GM23338 (cell line): ENCODE data around the gene TMUB2. TPM values are rescaled to one million over a fixed set of nuclear protein-coding genes. Genes with fewer than 3 reads are reported as not detected.

ENCODE experiments used
- ATAC-seq: fragments of 200-7000 bp; cut with Tn5 transposase; 3 replicates; pipeline ENCODE4 v1.9.1; 2020
- DNase-seq: peaks from one replicate; pipeline ENCODE4 v3.0.0-alpha.2; 2015; ENCODE audit warnings: low spot score
- H2AFZ ChIP-seq: fragments of 200-600 bp; sonication (generic); 2 replicates; pipeline ENCODE4 v1.8.0; 2016; ENCODE audit warnings: antibody characterized with exemption, mild to moderate bottlenecking, moderate library complexity
- H3F3A ChIP-seq: fragments of 200-600 bp; sonication (generic); replicated peaks from 2 replicates; pipeline ENCODE4 v1.8.0; 2017; ENCODE audit warnings: antibody characterized with exemption, mixed run types, low read depth
- H3K27ac ChIP-seq: fragments of 200-600 bp; sonication (generic); 2 replicates; pipeline ENCODE4 v1.6.1; 2016; ENCODE audit warnings: low read depth
- H3K27me3 ChIP-seq: fragments of 200-600 bp; sonication (generic); 2 replicates; pipeline ENCODE4 v1.8.0; 2016; ENCODE audit warnings: mild to moderate bottlenecking, mixed run types, moderate library complexity; ENCODE audit not compliant: insufficient read depth
- H3K36me3 ChIP-seq: fragments of 200-600 bp; sonication (generic); 2 replicates; pipeline ENCODE4 v1.8.0; 2016; ENCODE audit warnings: mild to moderate bottlenecking; ENCODE audit not compliant: insufficient read depth
- H3K4me1 ChIP-seq: fragments of 200-600 bp; sonication (generic); 2 replicates; pipeline ENCODE4 v1.8.0; 2016; ENCODE audit warnings: mild to moderate bottlenecking, moderate library complexity; ENCODE audit not compliant: insufficient read depth
- H3K4me2 ChIP-seq: fragments of 200-600 bp; sonication (generic); 2 replicates; pipeline ENCODE4 v1.7.1; 2017; ENCODE audit warnings: mixed run types
- H3K4me3 ChIP-seq: fragments of 200-600 bp; sonication (generic); 2 replicates; pipeline ENCODE4 v1.6.1; 2016; ENCODE audit warnings: mixed run types
- H3K79me2 ChIP-seq: fragments of 200-600 bp; sonication (generic); replicated peaks from 2 replicates; pipeline ENCODE4 v1.8.0; 2017; ENCODE audit warnings: mild to moderate bottlenecking; ENCODE audit not compliant: insufficient read depth
- H3K9me2 ChIP-seq: fragments of 200-600 bp; sonication (generic); 2 replicates; pipeline ENCODE4 v1.8.0; 2017; ENCODE audit not compliant: insufficient read depth
- H4K20me1 ChIP-seq: fragments of 200-600 bp; sonication (generic); replicated peaks from 2 replicates; pipeline ENCODE4 v1.8.0; 2017; ENCODE audit warnings: mild to moderate bottlenecking; ENCODE audit not compliant: insufficient read depth
- H3K27ac Mint-ChIP-seq: 2 replicates; pipeline ENCODE4 v1.8.0; 2020; ENCODE audit warnings: inconsistent platforms, mild to moderate bottlenecking, moderate library complexity, mixed read lengths
- H3K27me3 Mint-ChIP-seq: 3 replicates; pipeline ENCODE4 v1.8.0; 2022; ENCODE audit warnings: low read depth, mild to moderate bottlenecking, moderate library complexity, mixed read lengths, inconsistent platforms; ENCODE audit not compliant: insufficient read depth, poor library complexity
- H3K36me3 Mint-ChIP-seq: 3 replicates; pipeline ENCODE4 v1.8.0; 2021; ENCODE audit warnings: low read depth, mild to moderate bottlenecking, inconsistent platforms, moderate library complexity, mixed read lengths
- H3K4me1 Mint-ChIP-seq: 3 replicates; pipeline ENCODE4 v1.8.0; 2020; ENCODE audit warnings: mild to moderate bottlenecking, inconsistent platforms, mixed read lengths
- H3K4me3 Mint-ChIP-seq: 3 replicates; pipeline ENCODE4 v1.8.0; 2021; ENCODE audit warnings: moderate library complexity, mild to moderate bottlenecking, inconsistent platforms, mixed read lengths
- H3K9me3 Mint-ChIP-seq: 3 replicates; pipeline ENCODE4 v1.8.0; 2020; ENCODE audit warnings: moderate library complexity, mild to moderate bottlenecking, inconsistent platforms, mixed read lengths
- CREB1 ChIP-seq: fragments of 250-450 bp; sonication (Bioruptor Pico); IDR thresholded peaks from 2 replicates; pipeline ENCODE4 v1.5.0; 2020; ENCODE audit warnings: low read depth, mild to moderate bottlenecking, moderate library complexity
- CTCF ChIP-seq, 2 experiments: fragments of 200-600 bp in 1 of 2; sonication (generic) in 1 of 2; conservative IDR thresholded peaks; 2 replicates each; pipeline versions ENCODE4 v1.5.1 to v1.6.1; 2016 to 2017; ENCODE audit warnings: antibody characterized with exemption in 2 of 2, low read depth in 2 of 2, mild to moderate bottlenecking in 2 of 2, moderate library complexity in 1 of 2
- ETS1 ChIP-seq: IDR thresholded peaks from 2 replicates; pipeline ENCODE4 v1.6.1; 2016; ENCODE audit warnings: antibody characterized with exemption
- EZH2 ChIP-seq: fragments of 200-600 bp; sonication (generic); IDR thresholded peaks from one replicate; pipeline ENCODE4 v1.8.0; 2017; ENCODE audit warnings: antibody characterized with exemption, mild to moderate bottlenecking, low read depth; ENCODE audit not compliant: unreplicated experiment
- EZH2phosphoT487 ChIP-seq: fragments of 200-600 bp; sonication (generic); IDR thresholded peaks from one replicate; pipeline ENCODE4 v1.8.1; 2018; ENCODE audit warnings: antibody characterized with exemption; ENCODE audit not compliant: unreplicated experiment
- JUNB ChIP-seq: IDR thresholded peaks from one replicate; pipeline ENCODE4 v1.6.1; 2016; ENCODE audit warnings: antibody characterized with exemption; ENCODE audit not compliant: unreplicated experiment
- NANOG ChIP-seq: IDR thresholded peaks from 2 replicates; pipeline ENCODE4 v1.6.1; 2016; ENCODE audit warnings: antibody characterized with exemption, borderline replicate concordance
- POLR2AphosphoS5 ChIP-seq: IDR thresholded peaks from 2 replicates; pipeline ENCODE4 v1.6.1; 2016; ENCODE audit warnings: antibody characterized with exemption, low read depth
- REST ChIP-seq: IDR thresholded peaks from one replicate; pipeline ENCODE4 v1.6.1; 2018; ENCODE audit warnings: antibody characterized with exemption; ENCODE audit not compliant: unreplicated experiment
- STAT1 ChIP-seq: IDR thresholded peaks from one replicate; pipeline ENCODE4 v1.6.1; 2016; ENCODE audit warnings: antibody characterized with exemption; ENCODE audit not compliant: unreplicated experiment
- ZNF114 ChIP-seq: fragments of 250-450 bp; sonication (Bioruptor Pico); IDR thresholded peaks from 2 replicates; pipeline ENCODE4 v1.5.0; 2020; ENCODE audit warnings: mild to moderate bottlenecking, moderate library complexity
- ZNF331 ChIP-seq: fragments of 250-450 bp; sonication (Bioruptor Pico); IDR thresholded peaks from 2 replicates; pipeline ENCODE4 v1.5.0; 2020; ENCODE audit warnings: low read depth, mild to moderate bottlenecking, moderate library complexity
- ZNF462 ChIP-seq: fragments of 250-450 bp; sonication (Bioruptor Pico); IDR thresholded peaks from 2 replicates; pipeline ENCODE4 v1.5.0; 2020; ENCODE audit warnings: mild to moderate bottlenecking, moderate library complexity
- polyA plus RNA-seq: library from polyadenylated mRNA; unstranded; fragments of >200 nt; fragmentation: Nextera tagmentation; extraction: Ambion mirVana; gene quantifications from 2 replicates; pipeline ENCODE4 v1.2.1, GENCODE V29; 2016
- total RNA-seq: library from RNA; depleted of rRNA; stranded (reverse); fragments of >200 nt; shearing (Covaris generic); gene quantifications from 2 replicates; pipeline ENCODE4 v1.2.3, GENCODE V29; 2014

Gene TMUB2
- total and polyA plus RNA-seq, 2 experiments from 2014 or later, result 16.5 to 20.8 TPM

DNA sequence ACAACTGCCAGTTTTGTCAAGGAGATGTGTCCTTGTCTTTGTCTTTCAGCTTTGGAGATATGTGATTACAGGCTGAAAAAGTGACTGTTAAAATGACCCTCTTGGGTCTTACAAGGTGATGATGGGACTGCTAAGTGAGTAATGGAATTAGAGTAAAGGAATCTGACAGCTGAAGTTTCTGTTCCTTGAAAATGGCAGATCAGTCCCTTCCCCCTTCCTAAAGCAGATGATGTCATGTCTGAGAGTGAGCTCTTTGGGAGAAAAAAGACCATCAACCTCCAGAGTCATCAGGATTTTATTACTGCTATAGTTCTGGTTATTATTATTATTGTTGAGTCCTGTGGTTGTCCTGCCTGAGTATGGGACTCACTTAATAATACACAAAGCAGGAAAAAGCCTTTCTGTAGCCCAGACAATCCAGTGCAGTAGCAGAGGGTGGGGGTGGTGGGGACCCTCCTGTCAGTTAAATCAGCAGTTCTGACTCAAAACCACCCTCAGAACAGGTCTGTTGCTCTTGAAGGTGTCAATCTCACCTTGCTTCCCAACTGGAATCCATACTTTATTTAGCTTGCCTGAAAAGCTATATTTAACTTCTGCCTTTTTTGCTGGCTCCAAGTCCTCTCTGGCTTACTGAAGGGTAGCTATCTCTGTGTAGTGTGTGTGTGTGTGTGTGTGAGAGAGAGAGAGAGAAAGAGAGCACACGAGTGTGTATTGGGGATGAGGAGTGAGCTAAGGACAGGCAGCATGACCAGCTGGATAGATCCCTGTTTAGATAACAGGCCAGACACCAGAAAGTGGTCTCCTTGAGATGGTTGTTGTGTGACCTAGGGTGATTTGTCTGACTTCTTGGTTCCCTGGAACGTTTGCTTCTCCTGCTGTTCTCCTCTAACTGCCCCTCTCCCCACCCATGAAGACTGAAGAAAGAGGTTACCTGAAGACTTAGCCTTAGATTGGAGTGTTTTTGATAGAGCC, 40.1 kb upstream of the TMUB2 start:
- Mint-ChIP-seq H3K27me3 (peaks cover 4% of the 10 kb centered on the region), H3K27ac (no peak overlapping the region), H3K36me3 (peaks cover 57% of the 10 kb centered on the region), H3K4me3 (no peak overlapping the region), H3K4me1 (peaks cover 2% of the 10 kb centered on the region; the same call in 1 of the 3 replicates), H3K9me3 (no peaks in the 10 kb centered on the region; the same call in 2 of the 3 replicates)
- Histone ChIP-seq H3K9me2 (no peaks in the 10 kb centered on the region), H3K36me3 (peaks cover 27% of the 10 kb centered on the region; the same call in 1 of the 2 replicates), H3K4me2 (no peak overlapping the region), H4K20me1 (peaks cover 14% of the 10 kb centered on the region), H3K79me2 (peaks cover 45% of the 10 kb centered on the region), H3K4me1 (no peaks in the 10 kb centered on the region), H3K27me3 (no peaks in the 10 kb centered on the region), H3K4me3 (no peak overlapping the region), H2AFZ (no peak overlapping the region), H3F3A (0 out of 2 replicates have a peak, but pooled peaks cover 3% of the 10 kb centered on the region), H3K27ac (no peak overlapping the region)
- no peak for DNase-seq
- TF ChIP-seq POLR2AphosphoS5, result no peak
- no peak for TF ChIP-seq NANOG
- no peak for TF ChIP-seq CREB1 (CRISPR knock-in tag)
- no peak for TF ChIP-seq REST
- TF ChIP-seq ZNF462 (CRISPR knock-in tag), result no peak
- TF ChIP-seq EZH2phosphoT487, result no peak
- no peak for TF ChIP-seq JUNB
- no peak for TF ChIP-seq CTCF (conservative IDR thresholded peaks at IDR 0.05; ENCODE audit: low read depth in 2 of 2)
- no peak for TF ChIP-seq ZNF331 (CRISPR knock-in tag)
- TF ChIP-seq ZNF114 (CRISPR knock-in tag), result no peak
- TF ChIP-seq EZH2, result no peak
- no peak for TF ChIP-seq STAT1
- TF ChIP-seq ETS1, result no peak
- ATAC-seq, result no peak
